ENCODE results near the gene EPSTI1.

EPSTI1 gene

GRCh38 chr13:42990291-42991232, 1.5 kb downstream of the EPSTI1 start:
- DNase-seq (ENCODE audit: extremely low spot score) = peak; percentile 43
- ChIA-PET POLR2A (no interaction called here), CTCF (interaction anchor here (0.8 to 3.8 kb wide), 7 partner anchors 19 to 104 kb away, joined by 3 to 22 read pairs (median 3); no protein-coding TSS in a partner anchor)
- TF ChIP-seq CTCF (IDR thresholded peaks at IDR 0.05; ENCODE audit: control extremely low read depth, extremely low read depth, low read depth, missing control alignments) = no peak

DNA sequence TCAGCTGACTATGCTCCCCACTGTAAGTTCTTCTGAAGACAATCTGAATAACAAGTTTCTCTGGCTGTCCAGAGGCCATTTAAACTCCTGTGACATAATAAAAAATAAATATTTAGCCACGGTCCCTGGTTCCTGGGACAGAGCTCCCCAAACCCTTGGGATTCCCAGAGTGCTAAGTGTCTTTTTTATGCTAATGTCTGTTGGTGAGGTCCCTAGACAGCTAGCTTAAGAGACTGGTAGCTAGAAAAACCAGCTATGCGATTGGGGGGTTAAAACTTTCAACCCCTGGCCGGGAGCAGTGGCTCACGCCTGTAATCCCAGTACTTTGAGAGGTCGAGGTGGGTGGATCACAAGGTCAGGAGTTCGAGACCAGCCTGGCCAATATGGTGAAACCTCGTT, 5.9 kb downstream of the EPSTI1 start:
- no peak for TF ChIP-seq CTCF (IDR thresholded peaks at IDR 0.05; ENCODE audit: control extremely low read depth, extremely low read depth, low read depth, missing control alignments)
- DNase-seq (ENCODE audit: extremely low spot score) = no peak
- ChIA-PET CTCF (interaction anchor here (0.8 to 2.3 kb wide), 5 partner anchors 10 to 42 kb away, joined by 3 to 10 read pairs (median 4); partner anchors contain the start of gene DNAJC15), POLR2A (interaction anchor here (0.6 kb wide), 1 partner anchor 821 kb away, joined by 4 read pairs; no protein-coding TSS in a partner anchor)

- no peak for TF ChIP-seq CTCF (IDR thresholded peaks at IDR 0.05; ENCODE audit: control extremely low read depth, extremely low read depth, low read depth, missing control alignments)
- ChIA-PET CTCF (interaction anchor here (0.8 to 2.3 kb wide), 5 partner anchors 10 to 43 kb away, joined by 3 to 10 read pairs (median 4); partner anchors contain the start of gene DNAJC15), POLR2A (interaction anchor here (1.0 kb wide), 1 partner anchor 8 kb away, joined by 3 read pairs; no protein-coding TSS in a partner anchor)
- no peak for DNase-seq (ENCODE audit: extremely low spot score)
Observed at GRCh38 chr13:42985312-42986175, 6.5 kb downstream of the EPSTI1 start.

DNA sequence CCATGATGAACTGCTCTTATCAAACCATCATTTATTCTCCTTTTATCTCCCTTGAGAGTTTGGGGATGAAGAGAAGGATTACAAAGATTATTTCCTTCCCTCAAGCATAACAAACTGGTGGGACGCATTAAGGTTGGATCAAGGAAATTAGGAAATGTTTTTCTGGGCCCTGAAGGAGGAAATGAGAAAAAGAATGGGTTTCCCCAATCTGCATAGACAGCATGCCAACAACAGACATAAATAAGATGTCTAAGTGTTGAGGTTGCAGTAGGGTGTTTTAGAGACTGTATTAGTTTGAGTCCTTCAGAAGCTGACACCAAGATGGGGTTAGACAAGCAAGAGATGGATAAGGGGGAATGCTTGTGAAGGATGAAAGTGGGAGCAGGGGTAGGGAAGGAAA, 7.3 kb downstream of the EPSTI1 start:
- CTCF ChIA-PET = interaction anchor here (1.7 to 2.3 kb wide), 4 partner anchors 12 to 43 kb away, joined by 4 to 10 read pairs (median 6); partner anchors contain the start of gene DNAJC15
- DNase-seq (ENCODE audit: extremely low spot score) = peak; percentile 25
- TF ChIP-seq CTCF (IDR thresholded peaks at IDR 0.05; ENCODE audit: control extremely low read depth, extremely low read depth, low read depth, missing control alignments) = no peak
- POLR2A ChIA-PET = interaction anchor here (1.0 kb wide), 1 partner anchor 9 kb away, joined by 3 read pairs; no protein-coding TSS in a partner anchor

DNA sequence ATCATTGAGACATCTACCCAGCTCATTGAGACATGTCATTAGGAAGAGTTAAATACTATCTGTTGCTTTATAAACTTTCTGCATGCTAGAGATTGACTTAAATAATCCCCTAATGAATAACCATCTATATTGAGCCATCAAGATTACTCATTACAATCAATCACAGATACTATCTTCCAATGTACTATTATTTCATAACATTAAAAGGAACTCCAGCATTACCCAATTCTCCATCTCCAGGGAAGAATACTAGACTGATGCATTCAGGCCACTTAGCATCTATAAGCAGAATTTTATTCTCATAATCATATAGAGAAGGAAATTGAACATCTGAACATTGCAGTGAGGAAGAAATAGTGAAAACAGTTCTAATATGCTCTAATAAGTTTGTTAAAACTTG, 8.0 kb downstream of the EPSTI1 start:
- no peak for DNase-seq (ENCODE audit: extremely low spot score)
- CTCF ChIA-PET = interaction anchor here (3.9 to 5.6 kb wide), 2 partner anchors 12 to 15 kb away, joined by 21 to 27 read pairs; no protein-coding TSS in a partner anchor
- TF ChIP-seq CTCF (IDR thresholded peaks at IDR 0.05; ENCODE audit: control extremely low read depth, extremely low read depth, low read depth, missing control alignments) = no peak
- POLR2A ChIA-PET = no interaction called here

DNA sequence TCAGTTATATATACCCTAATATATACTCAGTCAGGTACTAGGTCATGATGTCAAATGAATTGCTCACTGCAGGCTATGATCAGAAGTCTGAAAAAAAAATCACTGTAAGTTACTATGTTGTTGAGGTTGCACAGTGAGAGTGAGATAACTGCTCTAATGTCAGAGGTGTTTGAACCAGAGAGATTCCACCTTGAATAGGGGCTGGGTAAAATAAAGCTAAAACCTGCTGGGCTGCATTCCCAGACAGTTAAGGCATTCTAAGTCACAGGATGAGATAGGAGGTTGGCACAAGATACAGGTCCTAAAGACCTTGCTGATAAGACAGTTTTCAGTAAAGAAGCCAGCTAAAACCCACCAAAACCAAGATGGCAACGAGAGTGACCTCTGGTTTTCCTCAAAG, 10.2 kb downstream of the EPSTI1 start:
- TF ChIP-seq CTCF (IDR thresholded peaks at IDR 0.05; ENCODE audit: control extremely low read depth, extremely low read depth, low read depth, missing control alignments) = no peak
- ChIA-PET POLR2A (no interaction called here), CTCF (interaction anchor here (1.1 to 5.6 kb wide), 4 partner anchors 9 to 24 kb away, joined by 3 to 27 read pairs (median 12); no protein-coding TSS in a partner anchor)
- no peak for DNase-seq (ENCODE audit: extremely low spot score)
